ENCODE measurements around the gene NDUFC2. TPM values are rescaled to one million over a fixed set of nuclear protein-coding genes. Genes with fewer than 3 reads are reported as not detected.

The NDUFC2 gene
- total and polyA plus RNA-seq, 3 experiments from 2014 or later, result 189 to 220 (median 202) TPM

GRCh38 chr11:78056093-78056492, 23.6 kb downstream of the NDUFC2 start:
- peaks cover 0 to 4% (median 0%) of the 10 kb centered on the region in 3 donors for H3K36me3 Mint-ChIP-seq
- no peak for DNase-seq
- H3K9me3 ChIP-seq (ENCODE audit: low read length), result no peaks in the 10 kb centered on the region
- POLR2A ChIA-PET, result no interaction called here
- no peaks in the 10 kb centered on the region for H3K4me1 Mint-ChIP-seq
- H3K36me3 ChIP-seq (ENCODE audit: insufficient read depth, low read length), result no peaks in the 10 kb centered on the region
- no peaks in the 10 kb centered on the region for H3K27me3 Mint-ChIP-seq
- H3K4me3 Mint-ChIP-seq, result no peak overlapping the region
- CTCF ChIA-PET, result interaction anchor here (3.3 kb wide), 1 partner anchor 10 kb away, joined by 15 read pairs; no protein-coding TSS in a partner anchor
- H3K4me3 ChIP-seq (ENCODE audit: low read length), result no peak overlapping the region
- H3K4me1 ChIP-seq (ENCODE audit: insufficient read depth, low read length), result no peaks in the 10 kb centered on the region
- no peaks in the 10 kb centered on the region for H3K27me3 ChIP-seq (ENCODE audit: insufficient read depth, low read length, poor library complexity, severe bottlenecking)
- no peak overlapping the region for H3K27ac ChIP-seq (ENCODE audit: low read depth, low read length)
- no peaks in the 10 kb centered on the region for H3K9me3 Mint-ChIP-seq
- H3K27ac Mint-ChIP-seq, result peak overlapping the region in 3 of 8 donors; percentile 11 to 55 (median 44)

GRCh38 chr11:78054971-78055370, 24.7 kb downstream of the NDUFC2 start:
- no peaks in the 10 kb centered on the region for H3K4me1 ChIP-seq (ENCODE audit: insufficient read depth, low read length)
- no peaks in the 10 kb centered on the region for H3K27me3 ChIP-seq (ENCODE audit: insufficient read depth, low read length, poor library complexity, severe bottlenecking)
- no peak overlapping the region for H3K27ac ChIP-seq (ENCODE audit: low read depth, low read length)
- H3K36me3 ChIP-seq (ENCODE audit: insufficient read depth, low read length), result no peaks in the 10 kb centered on the region
- H3K36me3 Mint-ChIP-seq, result peaks cover 0 to 3% (median 0%) of the 10 kb centered on the region in 3 donors
- DNase-seq, result no peak
- H3K27me3 Mint-ChIP-seq, result no peaks in the 10 kb centered on the region
- no peak overlapping the region for H3K4me3 Mint-ChIP-seq
- CTCF ChIA-PET, result interaction anchor here (3.3 kb wide), 1 partner anchor 9 kb away, joined by 15 read pairs; no protein-coding TSS in a partner anchor
- H3K27ac Mint-ChIP-seq, result no peak overlapping the region
- no peaks in the 10 kb centered on the region for H3K9me3 ChIP-seq (ENCODE audit: low read length)
- no peaks in the 10 kb centered on the region for H3K4me1 Mint-ChIP-seq
- H3K9me3 Mint-ChIP-seq, result no peaks in the 10 kb centered on the region
- no peak overlapping the region for H3K4me3 ChIP-seq (ENCODE audit: low read length)
- POLR2A ChIA-PET, result no interaction called here

- Histone ChIP-seq H3K4me1 (ENCODE audit: insufficient read depth, low read length) (no peaks in the 10 kb centered on the region), H3K27me3 (ENCODE audit: insufficient read depth, low read length, poor library complexity, severe bottlenecking) (no peaks in the 10 kb centered on the region), H3K36me3 (ENCODE audit: insufficient read depth, low read length) (no peaks in the 10 kb centered on the region), H3K4me3 (ENCODE audit: low read length) (no peak overlapping the region), H3K27ac (ENCODE audit: low read depth, low read length) (peak overlapping the region; percentile 67), H3K9me3 (ENCODE audit: low read length) (no peaks in the 10 kb centered on the region)
- Mint-ChIP-seq H3K4me1 (peaks cover 0 to 4% (median 4%) of the 10 kb centered on the region in 3 donors), H3K36me3 (peaks cover 0 to 2% (median 0%) of the 10 kb centered on the region in 3 donors), H3K27ac (peak overlapping the region in 1 of 8 donors; percentile 62), H3K27me3 (no peaks in the 10 kb centered on the region), H3K4me3 (no peak overlapping the region), H3K9me3 (no peaks in the 10 kb centered on the region)
- DNase-seq, result no peak
- POLR2A ChIA-PET, result no interaction called here
- CTCF ChIA-PET, result no interaction called here
Observed at GRCh38 chr11:78050964-78051831, 28.5 kb downstream of the NDUFC2 start.

- no peak for DNase-seq
- Histone ChIP-seq H3K9me3 (ENCODE audit: low read length) (no peaks in the 10 kb centered on the region), H3K4me1 (ENCODE audit: insufficient read depth, low read length) (peaks cover 5% of the 10 kb centered on the region), H3K27me3 (ENCODE audit: insufficient read depth, low read length, poor library complexity, severe bottlenecking) (no peaks in the 10 kb centered on the region), H3K27ac (ENCODE audit: low read depth, low read length) (no peak overlapping the region), H3K4me3 (ENCODE audit: low read length) (no peak overlapping the region), H3K36me3 (ENCODE audit: insufficient read depth, low read length) (no peaks in the 10 kb centered on the region)
- CTCF ChIA-PET, result no interaction called here
- H3K27ac Mint-ChIP-seq, result no peak overlapping the region
- POLR2A ChIA-PET, result no interaction called here
- no peaks in the 10 kb centered on the region for H3K27me3 Mint-ChIP-seq
- no peaks in the 10 kb centered on the region for H3K9me3 Mint-ChIP-seq
- peaks cover 5 to 12% (median 12%) of the 10 kb centered on the region in 3 donors for H3K4me1 Mint-ChIP-seq
- no peak overlapping the region for H3K4me3 Mint-ChIP-seq
- peaks cover 0 to 2% (median 0%) of the 10 kb centered on the region in 3 donors for H3K36me3 Mint-ChIP-seq
Observed at GRCh38 chr11:78049348-78049747, 30.3 kb downstream of the NDUFC2 start.

- ChIA-PET CTCF (no interaction called here), POLR2A (no interaction called here)
- Histone ChIP-seq H3K9me3 (ENCODE audit: low read length) (no peaks in the 10 kb centered on the region), H3K27ac (ENCODE audit: low read depth, low read length) (no peak overlapping the region), H3K4me3 (ENCODE audit: low read length) (no peak overlapping the region), H3K27me3 (ENCODE audit: insufficient read depth, low read length, poor library complexity, severe bottlenecking) (no peaks in the 10 kb centered on the region), H3K36me3 (ENCODE audit: insufficient read depth, low read length) (no peaks in the 10 kb centered on the region), H3K4me1 (ENCODE audit: insufficient read depth, low read length) (peaks cover 5% of the 10 kb centered on the region)
- Mint-ChIP-seq H3K27ac (no peak overlapping the region), H3K36me3 (peaks cover 0 to 2% (median 0%) of the 10 kb centered on the region in 3 donors), H3K27me3 (no peaks in the 10 kb centered on the region), H3K9me3 (no peaks in the 10 kb centered on the region), H3K4me1 (peaks cover 5 to 12% (median 12%) of the 10 kb centered on the region in 3 donors), H3K4me3 (no peak overlapping the region)
- no peak for DNase-seq
Observed at GRCh38 chr11:78048561-78048960, 31.1 kb downstream of the NDUFC2 start.

GRCh38 chr11:78046486-78046854, 33.2 kb downstream of the NDUFC2 start:
- Mint-ChIP-seq H3K4me3 (no peak overlapping the region), H3K4me1 (peaks cover 7 to 12% (median 12%) of the 10 kb centered on the region in 3 donors), H3K27me3 (no peaks in the 10 kb centered on the region), H3K9me3 (no peaks in the 10 kb centered on the region), H3K36me3 (no peaks in the 10 kb centered on the region), H3K27ac (no peak overlapping the region)
- no peaks in the 10 kb centered on the region for H3K36me3 ChIP-seq (ENCODE audit: insufficient read depth, low read length)
- no peaks in the 10 kb centered on the region for H3K9me3 ChIP-seq (ENCODE audit: low read length)
- H3K27me3 ChIP-seq (ENCODE audit: insufficient read depth, low read length, poor library complexity, severe bottlenecking), result no peaks in the 10 kb centered on the region
- peaks cover 5% of the 10 kb centered on the region for H3K4me1 ChIP-seq (ENCODE audit: insufficient read depth, low read length)
- CTCF ChIA-PET, result interaction anchor here (0.7 to 2.6 kb wide), 14 partner anchors 9 to 270 kb away, joined by 3 to 15 read pairs (median 4); partner anchors contain the start of genes ALG8 and INTS4
- POLR2A ChIA-PET, result no interaction called here
- DNase-seq, result no peak
- H3K4me3 ChIP-seq (ENCODE audit: low read length), result no peak overlapping the region
- no peak overlapping the region for H3K27ac ChIP-seq (ENCODE audit: low read depth, low read length)

GRCh38 chr11:78045851-78046485, 33.7 kb downstream of the NDUFC2 start:
- peak; percentile 66 to 80 (median 72) for DNase-seq
- Mint-ChIP-seq H3K27me3 (no peaks in the 10 kb centered on the region), H3K4me3 (peak overlapping the region; percentile 50 to 79 (median 66)), H3K4me1 (peaks cover 7 to 12% (median 12%) of the 10 kb centered on the region in 3 donors), H3K36me3 (no peaks in the 10 kb centered on the region), H3K9me3 (no peaks in the 10 kb centered on the region), H3K27ac (peak overlapping the region in 5 of 8 donors; percentile 29 to 73 (median 48))
- ChIA-PET POLR2A (interaction anchor here (0.5 kb wide), 2 partner anchors 50 to 460 kb away, joined by 3 to 11 read pairs; no protein-coding TSS in a partner anchor), CTCF (interaction anchor here (0.6 to 2.6 kb wide), 17 partner anchors 9 to 1069 kb away, joined by 3 to 15 read pairs (median 4); partner anchors contain the start of genes ALG8 and INTS4)
- H3K4me3 ChIP-seq (ENCODE audit: low read length), result peak overlapping the region; percentile 45
- H3K27ac ChIP-seq (ENCODE audit: low read depth, low read length), result no peak overlapping the region
- peaks cover 5% of the 10 kb centered on the region for H3K4me1 ChIP-seq (ENCODE audit: insufficient read depth, low read length)
- H3K9me3 ChIP-seq (ENCODE audit: low read length), result no peaks in the 10 kb centered on the region
- H3K27me3 ChIP-seq (ENCODE audit: insufficient read depth, low read length, poor library complexity, severe bottlenecking), result no peaks in the 10 kb centered on the region
- H3K36me3 ChIP-seq (ENCODE audit: insufficient read depth, low read length), result no peaks in the 10 kb centered on the region

GRCh38 chr11:78044706-78045105, 35.0 kb downstream of the NDUFC2 start:
- ChIA-PET POLR2A (no interaction called here), CTCF (interaction anchor here (1.4 to 2.6 kb wide), 2 partner anchors 10 to 426 kb away, joined by 3 to 15 read pairs; no protein-coding TSS in a partner anchor)
- Mint-ChIP-seq H3K36me3 (no peaks in the 10 kb centered on the region), H3K4me1 (peaks cover 14 to 20% (median 20%) of the 10 kb centered on the region in 3 donors), H3K4me3 (no peak overlapping the region), H3K27me3 (no peaks in the 10 kb centered on the region), H3K27ac (peak overlapping the region in 2 of 8 donors; percentile 58 to 79), H3K9me3 (no peaks in the 10 kb centered on the region)
- H3K36me3 ChIP-seq (ENCODE audit: insufficient read depth, low read length), result no peaks in the 10 kb centered on the region
- no peak overlapping the region for H3K4me3 ChIP-seq (ENCODE audit: low read length)
- no peak overlapping the region for H3K27ac ChIP-seq (ENCODE audit: low read depth, low read length)
- no peak for DNase-seq
- H3K4me1 ChIP-seq (ENCODE audit: insufficient read depth, low read length), result peaks cover 11% of the 10 kb centered on the region
- no peaks in the 10 kb centered on the region for H3K9me3 ChIP-seq (ENCODE audit: low read length)
- H3K27me3 ChIP-seq (ENCODE audit: insufficient read depth, low read length, poor library complexity, severe bottlenecking), result no peaks in the 10 kb centered on the region

All from CD8-positive, alpha-beta memory T cell (primary cell).